ENCODE measurements around the gene TAS2R42. TPM values are rescaled to one million over a fixed set of nuclear protein-coding genes. Genes with fewer than 3 reads are reported as not detected.

The TAS2R42 gene
- not detected in 2 replicates for total RNA-seq (ENCODE audit: low replicate concordance)
- long read RNA-seq: 0 reads

- H3K36me3 Mint-ChIP-seq: no peaks in the 10 kb centered on the region
- no peaks in the 10 kb centered on the region for H3K4me1 Mint-ChIP-seq (ENCODE audit: unreplicated experiment)
- no peaks in the 10 kb centered on the region for H3K9me3 Mint-ChIP-seq
- TF ChIP-seq CTCF (conservative IDR thresholded peaks at IDR 0.05): no peak
- no peak within 1 kb of the TSS for H3K27ac Mint-ChIP-seq
- no peak within 1 kb of the TSS for H3K4me3 Mint-ChIP-seq
- peaks cover 8% of the 10 kb centered on the region for H3K27me3 Mint-ChIP-seq
- no peak for DNase-seq (ENCODE audit: extremely low spot score, unreplicated experiment)
Observed at GRCh38 chr12:11186837-11187236, at the start of gene TAS2R42. Gene TAS2R42 (minus strand): TSS chr12:11186937. CDS start chr12:11186937, 0 bp downstream.

- H3K36me3 Mint-ChIP-seq: no peaks in the 10 kb centered on the region
- peaks cover under 1% of the 10 kb centered on the region for H3K27me3 Mint-ChIP-seq
- H3K9me3 Mint-ChIP-seq: no peaks in the 10 kb centered on the region
- no peak overlapping the region for H3K4me3 Mint-ChIP-seq
- no peak for DNase-seq (ENCODE audit: extremely low spot score, unreplicated experiment)
- TF ChIP-seq CTCF (conservative IDR thresholded peaks at IDR 0.05): no peak
- H3K4me1 Mint-ChIP-seq (ENCODE audit: unreplicated experiment): no peaks in the 10 kb centered on the region
- H3K27ac Mint-ChIP-seq: no peak overlapping the region
Observed at GRCh38 chr12:11233532-11233931, 46.8 kb upstream of the TAS2R42 start.

- Mint-ChIP-seq H3K9me3 (no peaks in the 10 kb centered on the region), H3K27me3 (peaks cover 23% of the 10 kb centered on the region), H3K4me1 (ENCODE audit: unreplicated experiment) (no peaks in the 10 kb centered on the region), H3K36me3 (no peaks in the 10 kb centered on the region), H3K4me3 (no peak overlapping the region), H3K27ac (no peak overlapping the region)
- TF ChIP-seq CTCF (conservative IDR thresholded peaks at IDR 0.05): peak; percentile 77
- DNase-seq (ENCODE audit: extremely low spot score, unreplicated experiment): no peak
Observed at GRCh38 chr12:11228296-11228879, 41.7 kb upstream of the TAS2R42 start.

GRCh38 chr12:11227373-11227772, 40.6 kb upstream of the TAS2R42 start:
- H3K4me1 Mint-ChIP-seq (ENCODE audit: unreplicated experiment): no peaks in the 10 kb centered on the region
- H3K27me3 Mint-ChIP-seq: peaks cover 25% of the 10 kb centered on the region
- H3K9me3 Mint-ChIP-seq: no peaks in the 10 kb centered on the region
- H3K4me3 Mint-ChIP-seq: no peak overlapping the region
- no peak for TF ChIP-seq CTCF (conservative IDR thresholded peaks at IDR 0.05)
- no peaks in the 10 kb centered on the region for H3K36me3 Mint-ChIP-seq
- no peak for DNase-seq (ENCODE audit: extremely low spot score, unreplicated experiment)
- no peak overlapping the region for H3K27ac Mint-ChIP-seq

- no peaks in the 10 kb centered on the region for H3K27me3 Mint-ChIP-seq
- H3K9me3 Mint-ChIP-seq: no peaks in the 10 kb centered on the region
- no peak for TF ChIP-seq CTCF (conservative IDR thresholded peaks at IDR 0.05)
- H3K36me3 Mint-ChIP-seq: no peaks in the 10 kb centered on the region
- no peak overlapping the region for H3K4me3 Mint-ChIP-seq
- H3K4me1 Mint-ChIP-seq (ENCODE audit: unreplicated experiment): no peaks in the 10 kb centered on the region
- no peak for DNase-seq (ENCODE audit: extremely low spot score, unreplicated experiment)
- no peak overlapping the region for H3K27ac Mint-ChIP-seq
Observed at GRCh38 chr12:11209113-11209512, 22.4 kb upstream of the TAS2R42 start.
